VCaP (cell line): Measurements from ENCODE around the gene PNMA8A.

Experiments
- H3K27ac ChIP-seq: fragments of 450-650 bp; 2 replicates; pipeline ENCODE4 v1.5.1; 2017
- TF ChIP-seq, protein P1 (sequence below): fragments of 450-650 bp; conservative IDR thresholded peaks from 2 replicates; pipeline ENCODE4 v1.5.1; 2017; ENCODE audit warnings: mild to moderate bottlenecking, moderate library complexity

PNMA8A gene

DNA sequence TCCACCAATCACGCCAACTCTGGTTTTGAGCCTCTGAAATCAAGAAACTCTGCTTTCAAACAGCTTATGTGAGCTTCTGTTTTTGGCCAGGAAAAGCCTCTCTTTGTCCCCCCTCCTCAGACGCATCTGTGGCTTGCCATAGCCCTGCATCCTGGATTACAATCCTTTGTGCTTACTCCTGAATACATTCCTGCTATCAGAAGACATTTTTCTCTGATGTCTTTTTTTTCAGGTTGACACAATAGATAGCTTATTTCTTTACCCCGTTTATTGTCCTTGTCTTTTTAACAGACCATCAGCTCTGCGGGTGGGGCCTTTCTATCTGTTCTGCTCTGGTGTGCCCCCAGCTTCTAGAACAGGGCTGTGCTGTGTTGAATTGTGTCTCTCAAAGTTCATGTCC lies 13.3 kb upstream of the PNMA8A start:
- TF ChIP-seq, protein P1, sequence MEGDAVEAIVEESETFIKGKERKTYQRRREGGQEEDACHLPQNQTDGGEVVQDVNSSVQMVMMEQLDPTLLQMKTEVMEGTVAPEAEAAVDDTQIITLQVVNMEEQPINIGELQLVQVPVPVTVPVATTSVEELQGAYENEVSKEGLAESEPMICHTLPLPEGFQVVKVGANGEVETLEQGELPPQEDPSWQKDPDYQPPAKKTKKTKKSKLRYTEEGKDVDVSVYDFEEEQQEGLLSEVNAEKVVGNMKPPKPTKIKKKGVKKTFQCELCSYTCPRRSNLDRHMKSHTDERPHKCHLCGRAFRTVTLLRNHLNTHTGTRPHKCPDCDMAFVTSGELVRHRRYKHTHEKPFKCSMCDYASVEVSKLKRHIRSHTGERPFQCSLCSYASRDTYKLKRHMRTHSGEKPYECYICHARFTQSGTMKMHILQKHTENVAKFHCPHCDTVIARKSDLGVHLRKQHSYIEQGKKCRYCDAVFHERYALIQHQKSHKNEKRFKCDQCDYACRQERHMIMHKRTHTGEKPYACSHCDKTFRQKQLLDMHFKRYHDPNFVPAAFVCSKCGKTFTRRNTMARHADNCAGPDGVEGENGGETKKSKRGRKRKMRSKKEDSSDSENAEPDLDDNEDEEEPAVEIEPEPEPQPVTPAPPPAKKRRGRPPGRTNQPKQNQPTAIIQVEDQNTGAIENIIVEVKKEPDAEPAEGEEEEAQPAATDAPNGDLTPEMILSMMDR: no peak
- H3K27ac ChIP-seq: no peak overlapping the region

DNA sequence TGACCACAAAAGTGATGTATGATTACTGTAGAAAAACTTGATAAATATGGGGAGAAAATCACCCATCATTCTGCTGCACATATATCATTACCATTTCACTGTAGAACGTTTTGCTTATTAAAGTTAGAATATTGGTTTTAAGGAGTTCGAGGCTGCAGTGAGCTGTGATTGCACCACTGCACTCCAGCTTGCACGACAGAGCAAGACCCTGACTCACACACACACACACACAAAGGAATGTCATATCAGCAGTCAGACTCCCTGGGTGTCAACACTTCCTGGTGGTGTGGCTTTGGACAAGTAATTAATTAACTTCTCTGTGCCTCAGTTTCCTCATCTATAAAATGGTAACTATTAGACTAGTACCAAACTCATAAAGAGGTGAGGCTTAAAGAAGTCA lies 11.3 kb upstream of the PNMA8A start:
- H3K27ac ChIP-seq: no peak overlapping the region
- TF ChIP-seq, protein P1: no peak

GRCh38 chr19:46481947-46482346 lies 10.6 kb upstream of the PNMA8A start:
- TF ChIP-seq, protein P1: no peak
- H3K27ac ChIP-seq: no peak overlapping the region

GRCh38 chr19:46481223-46481848 lies 10.0 kb upstream of the PNMA8A start:
- no peak overlapping the region for H3K27ac ChIP-seq
- TF ChIP-seq, protein P1: no peak

DNA sequence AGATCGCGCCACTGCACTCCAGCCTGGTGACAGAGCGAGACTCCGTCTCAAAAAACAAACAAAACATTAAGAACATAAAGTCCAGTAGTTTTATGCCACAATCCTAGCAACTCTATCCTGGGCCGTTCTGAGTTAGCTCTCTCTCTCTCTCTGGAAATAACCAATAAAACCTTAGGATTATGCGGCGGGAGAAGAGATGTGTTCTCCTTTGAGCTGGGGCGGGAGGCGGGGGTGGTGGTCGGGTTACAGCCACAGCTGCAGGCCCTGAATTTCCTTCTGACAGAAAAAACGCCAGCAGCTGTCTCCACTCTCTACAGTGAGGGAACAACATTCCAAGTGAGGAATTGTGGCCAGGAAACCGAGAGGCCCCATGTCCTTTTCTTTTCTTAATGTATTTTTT lies 9.1 kb upstream of the PNMA8A start:
- H3K27ac ChIP-seq: no peak overlapping the region
- TF ChIP-seq, protein P1: no peak

GRCh38 chr19:46478356-46478986 lies 7.1 kb upstream of the PNMA8A start:
- no peak overlapping the region for H3K27ac ChIP-seq
- TF ChIP-seq, protein P1: no peak

GRCh38 chr19:46475986-46476385 lies 4.6 kb upstream of the PNMA8A start:
- TF ChIP-seq, protein P1: no peak
- H3K27ac ChIP-seq: no peak overlapping the region
